Cortex of kidney (tissue), 1 donor: Measurements from ENCODE around the gene GRAP.

Experiments used
- DNase-seq: peaks from one replicate; lab custom pipeline; 2025; lab: John Stamatoyannopoulos, UW

GRAP gene

GRCh38 chr17:19002805-19003542 is 43.8 kb downstream of the GRAP start:
- no peak for DNase-seq

DNA sequence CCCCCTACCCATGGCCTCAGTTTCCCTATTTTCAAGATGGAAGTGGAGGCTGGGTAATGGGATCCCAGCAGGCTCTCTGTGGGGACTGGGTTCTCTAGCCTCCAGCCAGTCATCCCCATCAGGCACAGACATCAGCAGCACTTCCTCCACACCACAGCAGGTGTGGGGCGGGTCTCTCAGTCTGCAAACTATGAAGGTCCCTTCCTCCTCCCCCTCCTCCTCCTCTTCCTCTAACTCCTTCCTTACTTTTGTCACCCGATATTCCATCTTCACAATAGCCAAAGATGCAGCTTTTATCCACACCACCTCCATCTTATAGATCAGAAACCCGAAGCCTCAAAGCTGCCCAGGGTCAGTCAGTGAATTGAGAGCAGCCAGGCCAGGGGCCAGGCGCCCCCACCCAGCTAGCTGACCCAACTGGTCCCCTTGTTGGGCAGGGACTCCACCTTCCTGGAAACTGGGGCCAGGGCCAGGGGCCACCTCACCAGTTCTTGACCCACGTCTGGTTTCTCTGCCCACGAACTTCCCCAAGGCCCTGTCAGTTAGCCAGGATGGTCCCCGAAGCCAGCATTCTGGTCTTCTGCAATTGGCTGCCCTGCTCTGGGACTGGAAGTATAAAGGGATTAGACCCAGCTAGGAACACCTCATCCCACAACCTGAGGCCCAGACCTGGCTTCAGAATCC is 44.7 kb downstream of the GRAP start:
- no peak for DNase-seq

- no peak for DNase-seq
Observed at GRCh38 chr17:19000531-19001325, 46.0 kb downstream of the GRAP start.

DNA sequence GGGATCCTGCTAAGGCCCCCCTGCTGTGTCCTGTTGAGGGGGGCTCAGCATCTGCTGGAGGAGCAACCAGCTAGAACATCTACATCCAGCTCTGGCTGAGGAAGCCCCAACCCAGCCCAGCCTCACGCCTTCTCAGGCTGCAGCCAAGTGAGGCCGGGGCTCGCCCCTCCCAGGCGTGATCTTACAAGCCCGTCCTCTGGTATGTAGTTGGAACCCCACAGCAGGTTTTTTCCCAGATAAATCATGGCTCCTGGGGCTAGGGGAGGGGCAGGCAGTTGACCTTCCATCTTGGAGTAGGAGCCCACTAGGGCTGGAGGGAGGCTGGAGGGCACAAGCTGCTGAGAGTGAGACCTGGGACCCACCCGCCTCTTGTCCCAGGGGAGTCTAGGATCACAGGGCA is 46.8 kb downstream of the GRAP start:
- no peak for DNase-seq

GRCh38 chr17:18999394-18999793 is 47.4 kb downstream of the GRAP start:
- DNase-seq = no peak

DNA sequence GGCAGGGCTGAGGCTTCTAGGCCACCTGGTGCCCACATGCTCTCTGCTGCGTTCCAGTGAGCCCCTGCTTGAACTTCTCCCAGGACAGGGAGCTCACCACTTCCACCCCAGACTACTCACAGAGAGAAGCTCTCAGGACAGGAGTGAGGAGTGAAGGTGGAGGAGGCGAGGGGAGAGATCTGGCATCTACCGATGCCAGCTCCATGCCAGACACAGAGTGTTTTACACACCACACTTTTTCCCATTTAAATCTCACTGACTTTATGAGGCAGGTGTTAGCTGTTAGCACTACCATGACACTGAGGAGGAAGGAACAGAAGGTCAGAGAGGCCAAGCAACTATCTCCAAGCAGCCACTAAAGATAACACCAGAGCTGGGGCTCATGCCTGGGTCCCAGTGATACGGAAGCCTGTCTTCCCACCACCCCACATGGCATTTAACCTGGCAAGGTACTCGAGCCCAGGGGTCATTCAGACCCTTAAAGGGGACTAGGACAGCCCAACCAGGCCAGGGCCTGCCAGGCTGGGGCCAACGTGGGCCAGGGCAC is 49.0 kb downstream of the GRAP start:
- no peak for DNase-seq

DNA sequence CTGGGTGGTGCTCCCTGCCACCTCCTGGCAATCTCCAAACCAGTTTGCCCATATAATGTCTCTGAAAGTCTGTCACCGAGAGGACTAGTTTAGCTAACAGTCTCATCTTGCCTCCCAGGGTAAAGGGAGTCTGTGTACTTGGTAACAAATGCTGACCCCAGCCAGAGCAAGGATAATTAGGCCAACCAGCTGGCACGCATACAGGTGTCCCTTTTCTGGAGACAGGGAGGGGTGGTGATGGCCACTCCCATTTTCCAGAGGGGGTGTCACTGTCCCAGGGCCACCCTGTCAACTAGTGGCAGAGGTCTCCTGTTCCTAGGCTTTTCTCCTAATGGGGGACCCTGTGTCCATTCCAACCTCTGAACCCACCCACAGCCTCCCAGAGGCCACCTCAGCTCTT is 50.3 kb downstream of the GRAP start:
- DNase-seq = no peak

DNA sequence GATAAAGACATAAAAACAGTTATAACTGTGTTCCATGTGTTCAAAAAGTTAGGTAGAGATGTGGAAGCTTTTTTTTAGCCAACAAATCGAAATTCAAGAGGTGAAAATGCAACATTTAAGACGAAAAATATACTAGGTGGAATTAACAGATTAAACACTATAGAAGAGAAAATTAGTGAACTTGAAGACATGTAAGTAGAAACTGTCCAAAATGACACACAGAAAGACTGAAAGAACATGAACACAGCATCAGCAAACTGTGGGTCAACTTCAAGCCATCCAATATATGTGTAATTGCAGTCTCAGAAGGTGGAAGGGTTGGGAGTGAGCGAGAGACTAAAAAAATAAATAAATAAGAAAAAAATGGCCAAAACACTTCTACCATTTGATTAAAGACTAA is 51.5 kb downstream of the GRAP start:
- DNase-seq = no peak

GRCh38 chr17:18994631-18995030 is 52.1 kb downstream of the GRAP start:
- DNase-seq = no peak

- no peak for DNase-seq
Observed at GRCh38 chr17:18993905-18994526, 52.7 kb downstream of the GRAP start.

GRCh38 chr17:18992454-18993130 is 54.2 kb downstream of the GRAP start:
- DNase-seq = no peak

DNA sequence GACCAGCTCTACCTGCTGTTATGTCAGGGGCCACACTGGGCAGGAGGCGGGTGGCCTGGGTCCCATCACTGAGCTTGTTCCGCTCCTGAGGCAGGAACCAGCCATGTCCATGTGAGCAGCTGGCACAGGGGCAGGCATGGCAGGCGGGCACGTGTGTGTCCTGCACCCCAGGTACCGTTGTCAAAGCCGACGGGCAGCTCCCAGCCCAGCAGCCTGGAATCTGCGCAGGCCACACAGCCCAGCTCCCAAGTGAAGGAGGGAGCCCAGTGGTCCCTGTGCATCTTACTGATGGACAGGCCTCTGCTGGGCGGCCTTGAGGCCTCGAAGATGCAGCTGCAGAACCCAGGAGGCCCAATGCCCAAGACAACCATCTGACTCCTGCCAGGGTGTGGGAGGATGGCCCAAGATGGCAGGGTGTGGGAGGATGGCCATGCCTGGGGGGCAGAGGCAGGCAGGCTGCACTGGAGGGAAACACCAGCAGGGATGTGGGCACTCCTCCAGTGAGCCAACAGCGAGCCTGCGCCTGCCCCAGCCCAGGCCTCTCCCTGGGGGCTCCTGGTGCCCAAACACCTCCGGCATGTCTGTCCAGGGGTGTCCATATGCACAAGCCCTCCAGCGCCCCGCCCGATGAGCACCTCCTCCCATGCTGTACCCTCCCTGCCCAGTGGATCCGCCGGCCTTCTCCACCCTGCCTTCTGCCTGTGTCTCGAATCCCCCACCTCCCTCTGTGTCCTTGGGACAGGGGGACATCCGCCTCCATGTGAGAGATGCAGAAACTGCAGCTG is 55.0 kb downstream of the GRAP start:
- no peak for DNase-seq

DNA sequence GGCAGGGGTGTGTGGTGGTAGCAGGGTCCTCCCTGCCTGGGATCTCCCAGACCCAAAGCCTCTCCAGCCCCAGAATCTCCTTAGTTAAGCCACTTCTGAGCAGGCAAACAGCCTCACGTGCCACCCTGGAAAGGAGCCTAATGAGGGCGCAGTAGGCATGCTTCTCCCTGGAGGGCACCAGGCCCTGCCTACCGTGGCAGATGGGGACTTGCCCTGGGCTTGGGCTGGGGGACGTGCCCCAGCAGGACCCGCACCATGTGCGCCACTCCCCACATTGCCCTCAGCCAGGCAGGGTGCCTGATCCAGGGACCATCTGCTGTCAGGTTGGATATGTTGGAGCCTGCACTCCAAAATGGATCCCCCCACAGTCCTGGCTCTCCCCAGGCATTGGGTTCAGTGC is 56.4 kb downstream of the GRAP start:
- DNase-seq = no peak

DNA sequence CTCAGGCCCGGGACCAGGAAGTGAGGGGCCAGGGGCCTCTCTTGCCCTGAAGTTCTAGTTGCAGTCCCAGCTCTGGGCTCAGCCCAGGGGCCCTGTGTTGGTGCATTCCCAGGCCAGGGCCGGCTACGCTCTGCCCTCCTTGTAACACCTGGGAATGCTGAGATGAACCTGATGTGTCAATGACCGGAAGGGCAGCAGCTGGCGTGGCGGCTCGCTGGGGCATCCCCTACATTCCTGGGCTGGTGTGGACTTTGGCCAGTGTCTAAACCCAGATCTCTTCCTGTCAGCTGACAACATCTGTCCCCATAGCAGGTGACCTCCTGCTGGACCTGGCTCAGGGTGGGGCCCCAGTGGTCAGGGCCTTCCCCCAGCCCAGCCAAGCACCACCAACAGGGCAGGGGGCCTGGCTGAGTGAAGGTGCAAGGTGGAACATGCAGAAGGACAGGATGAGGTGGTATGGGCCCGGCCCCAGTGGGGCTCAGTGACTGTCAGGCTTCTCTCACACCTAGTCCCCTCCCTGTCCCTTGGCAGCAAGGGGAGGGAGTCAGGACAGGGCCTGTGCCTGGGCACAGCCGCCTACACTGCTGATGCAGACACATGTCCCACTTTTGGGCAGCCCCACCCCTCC is 58.1 kb downstream of the GRAP start:
- no peak for DNase-seq

DNA sequence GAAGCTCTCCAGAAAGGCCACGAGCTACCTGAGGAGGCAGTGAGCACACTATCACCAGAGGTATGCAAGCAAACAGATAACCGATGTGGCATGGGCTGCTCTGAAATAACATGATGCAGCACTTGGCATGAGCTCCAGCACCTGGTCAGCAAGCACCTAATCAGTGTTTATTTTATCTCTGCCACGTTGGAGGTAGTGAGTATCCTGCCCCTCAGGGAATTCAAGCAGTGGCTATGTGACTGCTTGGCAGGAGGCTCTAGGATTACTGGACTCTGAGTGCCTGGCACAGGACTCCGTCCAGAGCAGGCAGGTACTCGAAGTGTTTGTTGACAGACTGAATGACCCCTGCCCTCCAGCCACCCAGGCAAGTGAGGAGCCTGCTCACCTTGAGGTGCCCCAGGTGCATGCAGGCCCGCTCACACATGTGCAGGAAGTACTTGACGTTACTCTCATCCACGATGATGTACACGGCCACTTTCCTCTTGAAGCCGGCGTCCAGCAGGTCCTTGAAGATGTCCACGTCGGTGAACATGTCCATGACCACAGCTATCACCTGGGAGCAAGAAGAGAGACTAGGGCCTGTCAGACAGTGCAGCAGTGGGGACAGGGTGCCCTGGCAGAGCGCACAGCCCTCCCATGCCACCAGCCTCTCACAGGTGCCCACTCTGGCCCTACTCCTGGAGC is 58.8 kb downstream of the GRAP start:
- DNase-seq = no peak

GRCh38 chr17:18987230-18987610 is 59.5 kb downstream of the GRAP start:
- DNase-seq = no peak

- DNase-seq = no peak
Observed at GRCh38 chr17:18986541-18987229, 60.1 kb downstream of the GRAP start.

- DNase-seq = no peak
Observed at GRCh38 chr17:18985475-18985874, 61.3 kb downstream of the GRAP start.
